ENCODE measurements around the gene SYN1. TPM values are rescaled to one million over a fixed set of nuclear protein-coding genes. Genes with fewer than 3 reads are reported as not detected.

SYN1 gene
- polyA plus RNA-seq, 1 donor (not counting 4 experiments of a cell fraction or from before 2014, with no cell fraction given): 0.07 TPM

GRCh38 chrX:47623540-47624027 is 3.9 kb upstream of the SYN1 start:
- H3K4me2 ChIP-seq (ENCODE audit: control insufficient read depth, extremely low read depth, insufficient read depth, low read depth, low read length): peak overlapping the region; percentile 36
- no peaks in the 10 kb centered on the region for H3K79me2 ChIP-seq (ENCODE audit: control insufficient read depth, insufficient read depth, low read length)
- H3K9me3 ChIP-seq (ENCODE audit: control insufficient read depth, low read depth, low read length): no peaks in the 10 kb centered on the region
- no peak for FAIRE-seq
- peak; percentile 46 for TF ChIP-seq EZH2 (IDR thresholded peaks at IDR 0.05; ENCODE audit: low read length)
- no peak for TF ChIP-seq CTCF (optimal IDR thresholded peaks at IDR 0.05 in 1 of 3, IDR thresholded peaks at IDR 0.05 in 1 of 3, conservative IDR thresholded peaks at IDR 0.05 in 1 of 3; ENCODE audit: extremely low read depth in 1 of 3, insufficient read depth in 2 of 3, low read length in 3 of 3)
- peaks cover 10% of the 10 kb centered on the region for H3K27me3 ChIP-seq (ENCODE audit: control insufficient read depth, extremely low read depth, insufficient read depth, low read length)
- no peak overlapping the region for H3K9ac ChIP-seq (ENCODE audit: control insufficient read depth, extremely low read depth, insufficient read depth, low read length)
- no peaks in the 10 kb centered on the region for H4K20me1 ChIP-seq (ENCODE audit: control insufficient read depth, extremely low read depth, insufficient read depth, low read length)
- H3K4me1 ChIP-seq (ENCODE audit: control insufficient read depth, extremely low read depth, insufficient read depth, low read length): no peaks in the 10 kb centered on the region
- H3K9me1 ChIP-seq (ENCODE audit: control insufficient read depth, extremely low read depth, insufficient read depth, low read length): no peaks in the 10 kb centered on the region
- dilution Hi-C loops (cut with MboI; ENCODE audit: extremely low pct_ligation_motif_present, low sequenced_read_pairs): no loop called here
- no peaks in the 10 kb centered on the region for H3K36me3 ChIP-seq (ENCODE audit: control insufficient read depth in 2 of 2, extremely low read depth in 1 of 2, insufficient read depth in 2 of 2, low read length in 2 of 2)
- H3K4me3 ChIP-seq (ENCODE audit: control insufficient read depth in 2 of 3, extremely low read depth in 1 of 3, insufficient read depth in 2 of 3, low read depth in 1 of 3, low read length in 3 of 3): peak overlapping the region in 1 of 3 experiments; percentile 13
- no peak for DNase-seq (ENCODE audit: low read depth, low spot score)
- no peak overlapping the region for H3K27ac ChIP-seq (ENCODE audit: control insufficient read depth, insufficient read depth, low read length)
- no peak overlapping the region for H2AFZ ChIP-seq (ENCODE audit: control insufficient read depth, low read length)

GRCh38 chrX:47621851-47622250 is 2.2 kb upstream of the SYN1 start:
- H3K27me3 ChIP-seq (ENCODE audit: control insufficient read depth, extremely low read depth, insufficient read depth, low read length): peaks cover 10% of the 10 kb centered on the region
- H2AFZ ChIP-seq (ENCODE audit: control insufficient read depth, low read length): no peak overlapping the region
- H3K9ac ChIP-seq (ENCODE audit: control insufficient read depth, extremely low read depth, insufficient read depth, low read length): no peak overlapping the region
- H3K4me3 ChIP-seq (ENCODE audit: control insufficient read depth in 2 of 3, extremely low read depth in 1 of 3, insufficient read depth in 2 of 3, low read depth in 1 of 3, low read length in 3 of 3): no peak overlapping the region
- FAIRE-seq (no peak), DNase-seq (ENCODE audit: low read depth, low spot score) (no peak)
- H4K20me1 ChIP-seq (ENCODE audit: control insufficient read depth, extremely low read depth, insufficient read depth, low read length): no peaks in the 10 kb centered on the region
- no peaks in the 10 kb centered on the region for H3K79me2 ChIP-seq (ENCODE audit: control insufficient read depth, insufficient read depth, low read length)
- no peaks in the 10 kb centered on the region for H3K4me1 ChIP-seq (ENCODE audit: control insufficient read depth, extremely low read depth, insufficient read depth, low read length)
- no peak overlapping the region for H3K27ac ChIP-seq (ENCODE audit: control insufficient read depth, insufficient read depth, low read length)
- dilution Hi-C loops (cut with MboI; ENCODE audit: extremely low pct_ligation_motif_present, low sequenced_read_pairs): no loop called here
- H3K36me3 ChIP-seq (ENCODE audit: control insufficient read depth in 2 of 2, extremely low read depth in 1 of 2, insufficient read depth in 2 of 2, low read length in 2 of 2): no peaks in the 10 kb centered on the region
- H3K9me1 ChIP-seq (ENCODE audit: control insufficient read depth, extremely low read depth, insufficient read depth, low read length): no peaks in the 10 kb centered on the region
- no peak overlapping the region for H3K4me2 ChIP-seq (ENCODE audit: control insufficient read depth, extremely low read depth, insufficient read depth, low read depth, low read length)
- TF ChIP-seq CTCF (optimal IDR thresholded peaks at IDR 0.05 in 1 of 3, IDR thresholded peaks at IDR 0.05 in 1 of 3, conservative IDR thresholded peaks at IDR 0.05 in 1 of 3; ENCODE audit: extremely low read depth in 1 of 3, insufficient read depth in 2 of 3, low read length in 3 of 3): no peak
- no peak for TF ChIP-seq EZH2 (IDR thresholded peaks at IDR 0.05; ENCODE audit: low read length)
- no peaks in the 10 kb centered on the region for H3K9me3 ChIP-seq (ENCODE audit: control insufficient read depth, low read depth, low read length)
